ENCODE results near the gene ZNF624. TPM values are rescaled to one million over a fixed set of nuclear protein-coding genes. Genes with fewer than 3 reads are reported as not detected.

ZNF624 gene
- polyA plus RNA-seq, 2 of the 4 experiments (the other 2 are of a cell fraction), result 3.0 to 4.3 TPM

- TF ChIP-seq RAD21 (conservative IDR thresholded peaks at IDR 0.05 in 1 of 2, IDR thresholded peaks at IDR 0.05 in 1 of 2) (peak; percentile 74 to 79), EP300 (IDR thresholded peaks at IDR 0.05) (no peak), HOXA7 (CRISPR knock-in tag; IDR thresholded peaks at IDR 0.05) (no peak), CBX8 (IDR thresholded peaks at IDR 0.05) (no peak), CHD4 (IDR thresholded peaks at IDR 0.05; ENCODE audit: borderline replicate concordance) (no peak), RNF2 (IDR thresholded peaks at IDR 0.05; ENCODE audit: borderline replicate concordance, low read depth) (peak; percentile 81; the same call in 1 of the 2 replicates), CEBPB (IDR thresholded peaks at IDR 0.05) (no peak), PHF8 (IDR thresholded peaks at IDR 0.05; ENCODE audit: borderline replicate concordance, low read depth) (0 out of 2 replicates have a peak, but pooled peaks have one; percentile 43), SMC3 (IDR thresholded peaks at IDR 0.05) (peak; percentile 79), HDAC2 (IDR thresholded peaks at IDR 0.05) (no peak), TFCP2L1 (CRISPR knock-in tag; IDR thresholded peaks at IDR 0.05) (0 out of 2 replicates have a peak, but pooled peaks have one; percentile 58)
These were observed 64.3 kb downstream of the ZNF624 start (continued) for GRCh38 chr17:16589097-16589969.

- 86% methylated on average over 4 of the region's 4 CpGs for WGBS (ENCODE audit: missing lambda C conversion rate)
- H3K9me3 ChIP-seq, result peaks cover 64% of the 10 kb centered on the region
- ChIA-PET POLR2A (no interaction called here), CTCF (interaction anchor here (0.6 to 1.5 kb wide), 3 partner anchors 11 to 40 kb away, joined by 3 read pairs; no protein-coding TSS in a partner anchor)
- no peak overlapping the region for H3K4me2 ChIP-seq
- H3K4me1 ChIP-seq, result 0 out of 3 replicates have a peak, but pooled peaks cover 3% of the 10 kb centered on the region
- H3K4me3 ChIP-seq, result no peak overlapping the region
- no peak for ATAC-seq
- no peak for TF ChIP-seq SMC3 (IDR thresholded peaks at IDR 0.05)
- no peak for TF ChIP-seq JUN (IDR thresholded peaks at IDR 0.05)
- TF ChIP-seq CBX2 (IDR thresholded peaks at IDR 0.05; ENCODE audit: borderline replicate concordance, low read depth), result no peak
- TF ChIP-seq FOSL2 (IDR thresholded peaks at IDR 0.05), result no peak
- no peak for TF ChIP-seq FOSL2 (CRISPR knock-in tag; IDR thresholded peaks at IDR 0.05)
- TF ChIP-seq CTCF (IDR thresholded peaks at IDR 0.05), result no peak
- no peak for TF ChIP-seq USF2 (IDR thresholded peaks at IDR 0.05)
- no peak for TF ChIP-seq FOSB (CRISPR knock-in tag; IDR thresholded peaks at IDR 0.05)
- TF ChIP-seq REST (IDR thresholded peaks at IDR 0.05), result no peak
- no peak for TF ChIP-seq CHD2 (IDR thresholded peaks at IDR 0.05; ENCODE audit: low read length, partially characterized antibody)
- no peak for TF ChIP-seq E2F6 (IDR thresholded peaks at IDR 0.05; ENCODE audit: borderline replicate concordance, low read depth)
- no peak for FAIRE-seq
- no peak for DNase-seq (ENCODE audit: low read depth in 1 of 2, low spot score in 1 of 2)
- no peak overlapping the region for H3K27ac ChIP-seq
These were observed 67.9 kb downstream of the ZNF624 start for GRCh38 chr17:16585796-16586195.

Data from A549 (cell line).